Neutrophil (primary cell): Measurements from ENCODE around the gene CCDC14.

Source experiments
- H3K27ac ChIP-seq: fragments of 200-600 bp; sonication (generic); 2 replicates; pipeline ENCODE4 v1.5.1; 2016; ENCODE audit warnings: mild to moderate bottlenecking, moderate library complexity
- H3K27me3 ChIP-seq: fragments of 200-600 bp; sonication (generic); 2 replicates; pipeline ENCODE4 v1.6.0; 2016; ENCODE audit warnings: mild to moderate bottlenecking
- H3K36me3 ChIP-seq: fragments of 200-600 bp; sonication (generic); 2 replicates; pipeline ENCODE4 v1.5.1; 2017
- H3K4me1 ChIP-seq, 2 experiments: fragments of 200-600 bp in 1 of 2; sonication (generic) in 1 of 2; 1 replicate in 1 of 2; 2 replicates in 1 of 2; pipeline versions ENCODE4 v1.5.1 to v1.6.1; 2013 to 2016; ENCODE audit warnings: low read depth in 1 of 2, low read length in 1 of 2, mild to moderate bottlenecking in 1 of 2, moderate library complexity in 1 of 2; ENCODE audit not compliant: control insufficient read depth in 1 of 2, insufficient read depth in 1 of 2
- H3K4me3 ChIP-seq, 2 experiments: fragments of 200-600 bp in 1 of 2; sonication (generic) in 1 of 2; 1 replicate in 1 of 2; 2 replicates in 1 of 2; pipeline ENCODE4 v1.5.1; 2013 to 2016; ENCODE audit warnings: low read depth in 1 of 2, low read length in 1 of 2, mild to moderate bottlenecking in 1 of 2, moderate library complexity in 1 of 2
- H3K9me3 ChIP-seq: fragments of 200-600 bp; sonication (generic); 2 replicates; pipeline ENCODE4 v1.5.1; 2016
- CTCF ChIP-seq: fragments of 200-600 bp; sonication (generic); IDR thresholded peaks from 2 replicates; pipeline ENCODE4 v1.5.1; 2016; ENCODE audit warnings: antibody characterized with exemption

The CCDC14 gene

GRCh38 chr3:123930445-123930844 is 30.6 kb downstream of the CCDC14 start:
- Histone ChIP-seq H3K27me3 (no peaks in the 10 kb centered on the region), H3K36me3 (peaks cover 14% of the 10 kb centered on the region), H3K9me3 (no peaks in the 10 kb centered on the region), H3K27ac (no peak overlapping the region), H3K4me3 (no peak overlapping the region), H3K4me1 (no peaks in the 10 kb centered on the region)
- no peak for TF ChIP-seq CTCF

GRCh38 chr3:123929325-123929724 is 31.7 kb downstream of the CCDC14 start:
- Histone ChIP-seq H3K36me3 (peaks cover 17% of the 10 kb centered on the region), H3K4me1 (no peaks in the 10 kb centered on the region), H3K4me3 (no peak overlapping the region), H3K27ac (no peak overlapping the region), H3K9me3 (no peaks in the 10 kb centered on the region), H3K27me3 (no peaks in the 10 kb centered on the region)
- TF ChIP-seq CTCF, result no peak

- Histone ChIP-seq H3K36me3 (peaks cover 11% of the 10 kb centered on the region), H3K27me3 (no peaks in the 10 kb centered on the region), H3K9me3 (no peaks in the 10 kb centered on the region), H3K27ac (no peak overlapping the region), H3K4me3 (no peak overlapping the region), H3K4me1 (no peaks in the 10 kb centered on the region)
- TF ChIP-seq CTCF, result no peak
Measured at GRCh38 chr3:123926396-123926795, 34.6 kb downstream of the CCDC14 start.

GRCh38 chr3:123920868-123921267 is 40.2 kb downstream of the CCDC14 start:
- H3K27ac ChIP-seq, result no peak overlapping the region
- H3K9me3 ChIP-seq, result peaks cover 2% of the 10 kb centered on the region
- no peak for TF ChIP-seq CTCF
- H3K36me3 ChIP-seq, result peaks cover 12% of the 10 kb centered on the region
- no peaks in the 10 kb centered on the region for H3K4me1 ChIP-seq
- no peaks in the 10 kb centered on the region for H3K27me3 ChIP-seq
- no peak overlapping the region for H3K4me3 ChIP-seq

GRCh38 chr3:123920383-123920782 is 40.6 kb downstream of the CCDC14 start:
- Histone ChIP-seq H3K27me3 (no peaks in the 10 kb centered on the region), H3K27ac (no peak overlapping the region), H3K9me3 (peaks cover 2% of the 10 kb centered on the region), H3K4me3 (no peak overlapping the region), H3K36me3 (peaks cover 11% of the 10 kb centered on the region), H3K4me1 (no peaks in the 10 kb centered on the region)
- no peak for TF ChIP-seq CTCF

GRCh38 chr3:123919353-123919752 is 41.7 kb downstream of the CCDC14 start:
- no peaks in the 10 kb centered on the region for H3K27me3 ChIP-seq
- H3K36me3 ChIP-seq, result peaks cover 17% of the 10 kb centered on the region
- peaks cover 2% of the 10 kb centered on the region for H3K9me3 ChIP-seq
- TF ChIP-seq CTCF, result no peak
- H3K4me1 ChIP-seq, result no peaks in the 10 kb centered on the region
- no peak overlapping the region for H3K4me3 ChIP-seq
- H3K27ac ChIP-seq, result no peak overlapping the region
